ENCODE measurements around the gene TTC32.
"Not testable (repeated sequence)": the region's sequence is repeated elsewhere in the genome, so short reads cannot be mapped to it uniquely, and the experiment has no call there.

The TTC32 gene

GRCh38 chr2:19898592-19899329 lies 3.0 kb downstream of the TTC32 start:
- DNase-seq = no peak

DNA sequence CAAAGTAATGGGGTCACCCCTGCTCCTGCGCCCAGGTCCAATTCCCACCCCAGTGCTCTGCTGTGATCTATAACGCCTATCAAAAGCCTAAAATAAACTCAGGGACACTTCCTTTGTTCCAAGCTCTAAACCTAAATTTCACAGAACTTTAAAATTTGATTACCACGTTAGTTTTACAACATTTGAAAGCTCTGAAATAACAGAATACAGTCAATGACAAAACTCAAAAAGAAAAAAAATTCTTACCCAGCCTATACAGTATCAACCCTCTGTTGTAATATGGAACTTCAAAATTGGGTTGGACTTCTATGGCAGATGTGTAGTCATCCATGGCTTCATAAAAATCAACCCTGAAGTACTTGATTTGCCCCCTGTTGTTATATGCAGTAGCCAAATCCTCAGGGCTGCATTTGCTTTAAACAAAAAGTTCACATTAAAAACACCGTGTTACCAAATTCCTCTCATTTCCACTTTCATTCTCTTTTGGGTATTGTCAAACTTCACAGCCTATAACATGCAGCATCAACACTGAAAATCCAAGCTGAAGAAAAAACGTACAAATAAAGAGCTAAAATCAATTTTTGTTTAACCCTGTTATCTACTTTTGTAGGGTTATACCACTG lies 4.0 kb downstream of the TTC32 start:
- no peak for DNase-seq

DNA sequence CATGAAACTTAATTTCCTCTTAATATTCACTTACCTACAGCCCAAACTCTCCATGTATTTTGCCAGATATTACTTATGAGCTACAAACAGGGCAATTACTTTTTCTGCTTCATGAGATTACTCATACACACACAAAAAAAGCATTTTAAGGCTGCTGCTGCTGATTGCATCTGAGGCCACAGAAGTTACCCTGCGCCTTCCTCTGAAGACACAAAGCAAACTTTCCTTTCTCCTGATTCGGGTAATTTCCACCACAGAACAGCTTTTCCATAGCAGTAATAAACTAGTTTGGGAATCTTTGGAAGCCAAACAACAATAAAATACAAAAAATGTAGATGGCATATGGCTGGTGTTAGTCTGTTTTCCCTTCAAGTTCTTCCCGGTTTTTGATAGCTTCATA lies 6.2 kb downstream of the TTC32 start:
- no peak for DNase-seq

DNA sequence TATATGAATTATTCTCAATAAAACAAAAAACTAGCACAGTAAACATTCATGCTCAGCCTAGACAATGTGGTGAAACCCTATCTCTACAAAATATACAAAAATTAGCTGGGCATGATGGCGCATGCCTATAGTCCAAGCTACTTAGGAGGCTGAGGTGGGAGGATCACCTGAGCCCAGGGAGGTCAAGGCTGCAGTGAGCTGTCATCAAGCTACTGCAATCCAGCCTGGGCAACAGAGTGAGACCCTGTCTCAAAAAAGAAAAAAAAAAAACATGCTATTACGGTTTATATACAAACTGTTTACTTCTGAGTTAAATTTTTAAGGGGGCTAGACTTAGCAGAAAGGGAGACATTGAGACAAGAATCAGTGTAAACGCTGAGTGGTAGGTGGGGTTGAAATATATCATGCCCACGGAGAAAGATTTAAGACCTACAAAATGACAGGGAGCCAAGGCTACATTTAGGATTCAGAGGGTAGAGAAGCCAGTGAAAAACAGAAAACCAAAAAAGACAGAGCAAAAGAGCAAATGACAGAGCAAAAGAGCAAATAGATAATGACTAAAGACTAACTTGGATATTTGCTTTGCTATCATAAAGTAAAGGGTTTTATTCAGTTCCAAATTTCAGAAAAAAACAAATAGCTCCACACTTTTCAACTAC lies 7.5 kb downstream of the TTC32 start:
- DNase-seq = no peak

DNA sequence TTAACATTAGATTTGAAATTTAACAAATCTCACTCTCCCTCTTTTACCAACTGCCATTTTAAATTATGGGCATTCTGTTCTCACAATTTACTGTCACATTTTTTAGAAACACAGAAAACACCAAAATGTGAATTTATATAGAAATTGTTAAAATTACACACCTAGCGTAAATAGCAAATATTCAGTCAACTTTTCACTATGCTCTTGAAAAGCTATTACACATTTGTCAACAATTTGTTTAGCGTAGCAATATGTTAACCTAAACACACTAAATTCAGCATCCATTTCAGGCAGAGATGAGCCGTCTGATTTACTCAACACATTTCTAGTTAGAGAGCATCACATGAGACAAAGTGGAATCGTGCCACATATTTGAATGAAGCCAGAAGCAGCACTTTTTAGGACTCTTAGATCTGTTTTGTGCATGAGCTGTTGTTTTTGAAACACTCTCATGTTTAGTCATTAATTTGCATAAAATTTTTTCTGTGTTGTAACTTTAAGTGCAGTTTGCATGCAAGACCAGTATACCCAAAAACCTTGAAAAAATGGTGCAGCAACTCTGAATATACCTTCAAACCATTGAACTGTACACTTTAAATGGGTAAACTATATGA lies 8.2 kb downstream of the TTC32 start:
- no peak for DNase-seq

DNA sequence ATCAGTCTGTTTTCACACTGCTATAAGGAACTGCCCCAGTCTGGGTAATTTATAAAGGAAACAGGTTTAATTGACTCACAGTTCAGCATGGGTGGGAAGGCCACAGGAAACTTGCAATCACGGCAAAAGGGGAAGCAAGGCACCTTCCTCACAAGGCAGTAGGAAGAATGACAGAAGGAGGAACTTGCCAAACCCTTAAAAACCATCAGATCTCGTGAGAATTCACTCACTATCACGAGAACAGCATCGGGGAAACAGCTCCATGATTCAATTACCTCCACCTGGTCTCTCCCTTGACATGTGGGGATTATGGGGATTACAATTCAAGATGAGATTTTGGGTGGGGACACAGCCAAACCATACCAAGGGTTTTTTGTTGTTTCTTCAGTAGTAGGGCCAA lies 9.8 kb downstream of the TTC32 start:
- not testable (repeated sequence) for DNase-seq

DNA sequence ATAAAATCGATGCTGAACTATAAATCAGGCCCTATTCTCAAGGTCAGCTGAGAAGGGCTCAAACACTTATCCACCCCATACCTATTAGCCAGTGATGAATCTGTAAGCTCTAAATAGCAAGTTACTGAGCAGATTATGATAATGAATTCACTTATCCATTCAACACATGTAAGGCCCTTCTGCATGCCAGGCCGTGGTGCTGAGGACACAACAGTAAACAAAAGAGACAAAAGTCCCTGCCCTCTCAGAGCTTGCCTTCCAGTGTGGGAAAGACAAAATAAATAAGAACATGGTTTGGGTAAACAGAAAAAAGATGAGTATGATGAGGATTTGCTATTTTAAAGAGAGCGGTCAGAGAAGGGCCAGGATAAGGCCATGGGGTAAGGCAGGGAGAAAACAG lies 11.7 kb downstream of the TTC32 start:
- DNase-seq = no peak

DNA sequence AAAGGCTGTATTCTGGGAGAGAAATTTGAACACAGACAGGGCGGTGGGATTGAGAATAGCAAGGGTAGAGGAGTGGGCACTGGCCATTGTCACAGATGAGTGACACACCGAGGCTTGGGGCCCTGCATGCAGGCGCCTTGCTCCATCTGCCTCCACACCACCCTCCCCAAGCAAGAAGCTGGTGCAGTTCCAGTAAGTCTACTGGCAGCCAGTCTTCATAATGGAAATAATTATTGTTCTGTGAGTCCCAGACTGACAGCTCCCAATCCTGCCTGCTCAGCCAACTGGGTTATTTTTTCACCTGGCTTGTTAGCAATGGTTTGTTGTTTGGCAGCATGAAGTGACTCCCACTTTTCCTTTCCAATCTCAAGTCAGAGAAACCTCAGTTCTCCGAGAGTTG lies 13.0 kb downstream of the TTC32 start:
- no peak for DNase-seq

GRCh38 chr2:19887510-19887909 lies 14.3 kb downstream of the TTC32 start:
- DNase-seq = no peak

DNA sequence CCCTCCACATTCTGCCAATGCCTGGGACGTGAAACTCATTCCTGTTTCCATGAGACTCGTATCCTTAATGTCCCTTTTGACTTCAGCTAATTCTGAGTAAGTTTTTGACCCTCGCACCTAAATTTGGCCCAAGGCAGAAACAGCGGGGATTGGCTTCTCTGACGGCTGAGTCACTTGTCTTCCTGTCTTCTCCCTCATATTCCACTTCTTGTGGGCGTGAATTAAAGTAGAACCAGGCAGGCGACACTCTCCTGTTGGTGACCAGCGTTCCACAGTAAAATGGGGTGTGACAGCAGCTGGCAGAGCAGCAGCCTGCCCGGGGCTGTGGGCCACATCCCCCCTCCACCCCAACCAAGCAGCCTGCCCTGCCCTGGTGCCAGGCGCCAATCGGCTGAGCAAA lies 15.5 kb downstream of the TTC32 start:
- no peak for DNase-seq

GRCh38 chr2:19885791-19886190 lies 16.0 kb downstream of the TTC32 start:
- no peak for DNase-seq

DNA sequence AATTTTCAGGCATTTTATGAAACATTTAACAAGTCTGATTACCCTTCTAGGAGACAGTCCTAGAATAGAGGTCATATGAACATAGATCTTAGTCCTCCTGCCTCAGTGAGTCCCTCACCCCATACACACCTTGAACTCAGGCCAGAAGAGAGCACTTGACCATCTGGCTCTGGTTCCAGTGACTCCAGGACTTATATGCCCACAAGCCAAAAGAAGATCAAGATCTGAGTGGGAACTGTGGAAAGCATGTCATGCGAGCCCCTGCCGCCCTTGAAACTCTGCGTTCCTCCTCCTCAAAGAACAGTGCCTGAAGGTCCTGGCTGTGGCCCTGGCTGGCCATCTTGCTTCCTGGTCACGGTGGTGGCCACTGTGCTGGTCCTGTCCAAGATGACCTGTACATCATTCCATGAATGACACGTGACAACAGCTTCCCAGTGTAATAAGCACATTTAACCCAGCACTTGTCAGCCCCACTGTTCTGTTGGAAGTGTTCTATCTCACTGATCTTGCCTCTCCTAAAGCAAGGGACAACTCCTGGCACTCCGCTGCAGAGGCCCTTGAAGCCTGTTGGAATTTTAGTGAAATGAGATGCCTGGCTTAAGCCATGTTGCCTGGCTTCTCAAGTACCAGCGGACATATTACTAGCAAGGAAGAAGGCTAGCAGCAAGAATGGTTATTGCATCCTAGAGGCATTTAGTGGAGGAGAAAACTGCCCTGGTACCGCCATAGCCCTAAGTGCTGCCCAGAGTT lies 17.6 kb downstream of the TTC32 start:
- DNase-seq = no peak

DNA sequence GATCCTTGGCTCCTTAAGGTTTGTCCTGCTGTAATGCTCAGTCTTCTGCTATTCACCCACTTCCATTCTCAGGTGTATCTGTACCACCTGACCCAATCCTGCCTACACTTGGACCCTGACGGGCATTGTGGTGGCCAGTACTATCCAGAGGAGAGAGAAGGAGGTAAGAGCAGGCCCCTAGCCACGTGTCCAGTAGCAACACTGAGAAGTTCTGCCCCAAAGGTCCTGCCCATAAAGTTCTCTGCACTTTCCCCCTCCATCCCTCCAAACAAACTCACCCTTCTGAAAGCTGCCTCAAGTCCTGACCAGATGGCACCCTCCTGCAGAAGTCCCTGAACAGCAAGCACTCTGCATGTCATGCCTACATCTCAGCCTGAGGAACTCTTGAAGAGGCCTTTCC lies 18.3 kb downstream of the TTC32 start:
- DNase-seq = no peak

GRCh38 chr2:19882286-19882685 lies 19.5 kb downstream of the TTC32 start:
- no peak for DNase-seq

DNA sequence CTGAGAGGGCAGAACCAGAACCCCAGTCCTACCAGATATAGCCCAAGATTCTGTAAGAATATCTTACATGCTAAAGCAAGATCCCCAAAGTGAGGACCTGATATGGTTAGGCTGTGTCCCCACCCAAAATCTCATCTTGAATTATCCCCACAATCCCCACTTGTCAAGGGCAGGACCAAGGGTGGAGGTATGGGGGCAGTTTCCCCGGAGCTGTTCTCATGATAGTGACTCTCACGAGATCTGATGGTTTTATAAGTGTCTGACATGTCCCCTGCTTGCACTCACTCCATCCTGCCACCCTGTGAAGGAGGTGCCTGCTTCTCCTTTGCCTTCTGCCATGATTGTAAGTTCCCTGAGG lies 19.9 kb downstream of the TTC32 start:
- DNase-seq = no peak

- DNase-seq = no peak
Observed at GRCh38 chr2:19881221-19881907, 20.4 kb downstream of the TTC32 start.

DNA sequence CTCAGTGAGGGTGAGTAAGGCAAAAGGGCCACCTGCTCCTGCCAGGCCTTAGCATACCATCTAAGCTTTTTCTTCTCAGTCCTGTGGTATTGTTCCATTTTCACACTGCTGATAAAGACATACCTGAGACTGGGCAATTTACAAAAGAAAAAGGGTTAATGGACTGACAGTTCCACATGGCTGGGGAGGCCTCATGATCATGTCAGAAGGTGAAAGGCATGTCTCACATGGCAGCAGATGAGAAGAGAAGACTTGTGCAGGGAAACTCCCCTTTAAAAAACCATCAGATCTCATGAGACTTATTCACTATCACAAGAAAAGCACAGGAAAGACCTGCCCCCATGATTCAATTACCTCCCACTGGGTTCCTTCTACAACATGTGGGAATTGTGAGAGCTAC lies 21.6 kb downstream of the TTC32 start:
- DNase-seq = not testable (repeated sequence)

DNA sequence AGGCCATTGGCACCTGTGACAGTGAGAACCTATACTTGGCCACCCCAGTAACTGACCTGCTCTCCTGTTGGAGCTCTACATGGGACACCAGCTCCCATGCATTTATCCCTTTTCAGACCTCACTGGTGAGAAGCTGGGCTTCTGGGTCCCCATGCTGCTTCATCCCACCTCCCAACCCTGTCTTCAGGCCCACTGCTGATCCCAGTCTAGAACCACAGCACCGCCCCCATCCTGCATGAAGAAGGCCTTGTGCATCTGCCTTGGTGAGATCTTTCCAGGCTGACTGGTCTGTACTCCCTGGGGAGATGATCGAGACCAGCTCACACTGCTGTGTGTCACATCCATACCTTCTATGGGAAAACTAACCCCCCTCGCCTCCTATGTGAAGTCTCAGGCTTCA lies 22.7 kb downstream of the TTC32 start:
- DNase-seq = no peak

DNA sequence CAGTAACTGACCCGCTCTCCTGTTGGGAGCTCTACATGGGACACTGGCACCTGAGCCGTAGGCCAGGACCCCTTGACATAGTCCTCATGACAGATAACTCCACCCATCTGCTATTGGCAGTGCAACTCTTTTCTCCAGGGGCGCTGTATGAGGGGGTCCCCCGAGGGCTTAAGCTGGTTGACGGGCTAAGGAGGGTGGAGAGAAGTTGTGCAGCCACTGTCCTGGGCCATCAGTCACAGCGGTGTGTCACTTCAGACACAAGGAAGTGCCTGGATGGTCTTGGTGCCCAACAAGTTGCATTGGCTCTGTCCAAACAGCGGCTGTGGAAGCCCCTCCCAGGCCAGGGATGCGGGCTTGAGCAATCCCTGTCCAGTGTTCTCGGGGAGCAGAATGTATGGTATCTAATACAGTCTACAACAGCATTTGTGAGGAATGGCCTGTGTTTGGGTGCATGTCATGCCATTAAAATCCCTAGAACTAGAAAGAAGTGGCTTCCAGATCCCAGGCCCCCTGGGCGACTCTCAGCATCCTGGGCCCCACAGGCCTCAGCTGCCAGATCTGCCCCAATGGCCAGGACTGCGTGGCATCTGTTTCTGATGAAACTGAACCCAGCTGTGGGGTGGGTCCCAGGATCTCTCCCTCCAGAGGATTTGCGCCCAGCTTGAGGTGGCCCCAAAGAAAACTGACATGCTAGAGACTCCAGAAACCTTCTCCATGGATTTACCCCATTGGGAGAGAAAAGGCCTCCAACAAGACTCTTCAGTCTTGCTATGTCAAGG lies 23.3 kb downstream of the TTC32 start:
- DNase-seq = no peak

DNA sequence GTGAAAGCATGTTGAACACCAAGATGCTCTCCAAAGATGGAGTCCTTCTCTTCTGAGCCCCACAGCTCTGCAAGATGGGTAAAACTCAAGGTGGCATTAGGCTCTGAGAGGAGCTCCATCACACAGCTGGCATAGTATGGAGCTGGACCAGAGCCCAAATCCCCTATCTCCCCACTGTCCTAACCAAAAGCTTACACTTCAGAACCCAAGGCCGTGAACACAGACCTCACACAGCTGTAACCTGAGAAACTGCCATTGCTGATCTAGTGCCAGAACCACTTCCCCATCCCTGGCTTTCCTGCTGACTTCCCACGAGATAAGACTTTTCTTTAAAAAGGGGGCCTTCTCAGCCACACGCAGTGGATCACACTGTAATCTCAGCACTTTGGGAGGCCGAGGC lies 25.0 kb downstream of the TTC32 start:
- DNase-seq = no peak

DNA sequence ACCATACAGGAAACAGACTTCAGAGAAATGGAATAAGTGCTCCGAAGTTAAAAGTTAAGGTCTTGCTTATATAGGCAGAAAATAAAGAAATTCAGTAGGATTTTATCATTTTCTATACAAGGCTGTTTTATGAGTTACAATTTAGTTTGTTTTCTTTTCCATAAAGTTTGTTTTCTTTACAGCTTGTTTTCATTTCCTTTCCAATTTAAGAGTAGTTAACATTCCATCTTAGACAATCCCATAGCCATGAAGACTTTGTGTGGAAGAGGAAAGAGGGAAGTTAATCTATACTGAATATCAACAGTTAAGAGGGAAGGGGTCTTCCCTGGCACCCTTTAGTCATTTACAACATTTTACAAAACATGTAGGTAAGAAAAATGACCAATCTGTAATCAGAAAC lies 26.5 kb downstream of the TTC32 start:
- no peak for DNase-seq

DNA sequence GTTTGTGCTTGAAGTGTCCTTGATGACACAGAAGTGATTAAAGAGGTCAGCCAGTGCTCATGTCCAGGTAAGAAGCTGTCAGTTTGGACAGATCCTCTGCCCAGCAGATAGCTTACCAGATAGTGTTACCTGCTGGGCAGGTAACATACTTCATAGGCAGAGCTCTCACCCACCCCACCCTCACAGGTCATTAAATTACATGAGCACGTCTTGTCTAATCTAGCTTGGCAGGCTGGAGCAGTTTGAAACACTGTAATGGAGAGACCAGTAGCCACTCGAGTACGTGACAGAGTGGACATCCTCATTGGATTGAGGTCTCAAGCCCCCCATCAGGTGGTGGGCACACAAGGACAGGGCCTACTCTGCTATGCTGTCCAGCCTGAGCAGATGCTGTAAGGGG lies 27.1 kb downstream of the TTC32 start:
- no peak for DNase-seq
